ENCODE results near the gene CLNK.

The CLNK gene

DNA sequence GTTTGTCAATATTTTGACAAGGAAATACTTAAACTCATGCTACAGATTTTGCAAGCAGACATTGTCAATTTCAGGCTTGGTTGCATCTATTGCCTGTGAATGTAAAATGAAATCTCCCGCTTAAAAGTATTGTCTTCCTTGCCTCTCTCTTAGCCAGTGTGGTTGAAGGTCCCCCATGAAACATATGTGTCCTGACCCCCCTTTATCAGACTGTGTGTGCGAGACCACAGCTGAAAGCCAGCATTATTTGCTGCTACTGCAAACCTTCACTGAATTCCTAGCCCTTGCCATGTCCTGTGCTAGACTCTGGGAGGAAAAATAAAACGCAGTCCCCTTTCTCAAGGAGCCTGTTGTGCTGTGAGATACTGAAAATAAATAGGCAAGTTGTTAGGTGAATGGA, 16.6 kb upstream of the CLNK start:
- DNase-seq (ENCODE audit: low read depth, low spot score) = no peak

DNA sequence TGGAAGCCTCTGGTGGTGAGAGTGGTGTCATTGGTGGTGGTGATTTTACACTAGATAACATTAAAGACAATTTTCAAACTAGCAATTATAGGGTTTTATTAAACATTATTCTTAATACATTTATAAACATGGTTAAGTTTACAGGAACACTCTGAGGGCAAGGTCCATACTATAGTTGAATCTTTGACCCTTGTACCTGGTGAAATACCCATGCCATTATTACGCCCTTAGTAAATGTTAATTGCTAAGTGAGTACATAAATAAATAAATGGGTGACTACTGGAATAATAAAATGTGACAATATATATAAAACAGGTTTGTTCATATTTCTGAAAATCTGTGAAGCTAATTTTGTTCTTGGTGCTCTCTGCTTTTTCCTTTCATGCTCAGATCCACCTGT, 13.6 kb upstream of the CLNK start:
- no peak for DNase-seq (ENCODE audit: low read depth, low spot score)

DNA sequence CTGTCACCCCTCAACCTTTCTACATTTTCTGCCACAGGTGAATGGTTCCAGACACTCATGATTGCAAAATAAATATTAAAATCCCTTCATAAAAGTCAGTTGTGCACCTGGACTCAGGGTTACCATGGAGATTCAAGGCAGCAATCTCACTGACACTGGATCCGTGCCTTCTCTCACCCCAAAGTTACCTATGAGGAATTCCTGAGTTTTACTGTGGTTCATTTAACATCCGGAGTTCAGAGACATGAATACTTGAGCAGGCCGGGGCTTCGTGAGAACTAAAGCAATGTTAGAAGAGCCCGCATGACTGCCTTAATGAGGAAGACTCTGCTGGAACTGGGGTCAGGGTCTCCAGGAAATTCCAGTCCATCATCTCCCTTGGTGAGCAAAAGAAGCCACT, 12.5 kb upstream of the CLNK start:
- DNase-seq (ENCODE audit: low read depth, low spot score) = no peak

DNA sequence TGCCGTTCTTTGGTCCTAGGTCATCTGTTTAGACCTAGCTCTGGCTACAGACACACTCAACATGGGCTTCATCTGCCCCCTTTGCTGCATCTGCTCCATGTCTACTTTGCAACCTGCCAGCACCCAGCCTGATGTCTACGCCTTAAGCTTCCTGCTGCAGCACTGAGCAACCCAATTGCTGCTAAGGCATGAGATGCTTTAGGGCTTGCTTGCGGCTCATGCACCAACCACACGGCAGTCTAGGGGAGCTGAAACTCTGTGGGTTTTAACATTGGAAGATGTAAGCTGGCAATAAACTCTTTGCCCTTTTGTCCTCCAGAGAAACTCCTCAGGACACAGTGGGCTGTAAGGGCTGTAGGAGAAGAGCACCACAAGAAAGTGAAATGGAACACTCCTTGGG, 11.7 kb upstream of the CLNK start:
- no peak for DNase-seq (ENCODE audit: low read depth, low spot score)

DNA sequence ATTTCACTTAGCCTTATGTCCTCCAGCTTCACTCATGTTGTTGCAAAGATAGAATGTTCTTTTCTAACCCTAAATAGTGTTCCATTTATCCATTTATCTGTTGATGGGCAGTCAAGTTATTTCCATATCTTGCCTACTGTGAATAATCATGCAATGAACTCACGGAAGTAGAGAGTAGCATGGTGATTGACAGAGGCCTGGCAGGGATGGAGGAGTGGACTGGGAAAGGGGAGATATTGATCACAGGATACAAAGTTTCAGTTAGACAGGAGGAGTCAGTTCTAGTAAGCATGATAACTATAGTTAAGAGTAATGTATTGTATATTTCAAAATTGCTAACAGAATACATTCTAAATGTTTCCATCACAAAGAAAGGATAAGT, 10.3 kb upstream of the CLNK start:
- DNase-seq (ENCODE audit: low read depth, low spot score) = no peak

DNA sequence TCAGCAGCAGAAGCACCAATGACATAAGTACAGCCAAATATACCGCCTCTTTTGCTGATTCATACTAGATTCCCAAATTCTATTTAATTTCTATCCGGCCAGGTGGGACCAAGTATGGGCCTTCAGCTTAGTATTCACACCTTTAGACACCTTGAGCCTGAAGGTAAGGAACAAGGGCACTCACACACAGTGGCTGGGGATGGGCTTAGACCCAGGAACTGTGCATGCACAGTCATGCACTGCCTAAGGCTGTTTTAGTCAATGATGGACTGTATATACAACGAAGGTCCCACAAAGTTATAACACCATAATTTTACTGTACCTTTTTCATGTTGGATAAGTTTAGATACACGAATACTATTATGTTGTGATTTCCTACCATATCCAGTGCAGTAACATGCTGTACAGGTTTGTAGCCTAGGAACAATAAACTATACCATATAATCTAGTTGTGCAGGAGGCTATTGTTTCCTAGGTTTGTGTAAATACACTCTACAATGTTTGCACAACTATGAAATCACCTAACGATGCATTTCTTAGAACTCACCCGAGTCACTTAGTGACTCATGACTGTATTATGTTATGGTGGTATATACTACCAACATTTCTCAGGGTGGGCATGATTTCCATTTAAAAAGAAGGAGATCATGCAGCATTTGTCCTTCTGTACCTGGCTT, 9.7 kb upstream of the CLNK start:
- DNase-seq (ENCODE audit: low read depth, low spot score) = no peak

DNA sequence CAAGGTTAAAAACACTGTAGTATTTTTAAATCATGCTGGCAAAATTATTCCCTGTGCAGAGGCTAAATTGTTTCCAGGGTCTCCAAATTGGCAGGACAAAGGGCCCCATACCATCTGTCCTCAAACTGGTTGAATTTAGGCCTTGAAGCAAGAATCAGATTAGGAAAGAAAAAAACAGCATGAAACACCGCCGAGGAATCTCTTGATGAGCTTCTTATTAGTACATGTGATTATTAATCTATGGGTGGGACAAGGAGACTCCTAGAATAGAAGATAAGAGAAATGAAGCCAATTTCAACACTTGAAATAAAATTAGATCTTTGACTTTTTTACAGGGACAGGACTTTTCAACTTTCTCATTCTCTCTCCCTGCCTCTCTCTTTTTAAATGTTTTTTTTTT, 7.1 kb upstream of the CLNK start:
- no peak for DNase-seq (ENCODE audit: low read depth, low spot score)

DNA sequence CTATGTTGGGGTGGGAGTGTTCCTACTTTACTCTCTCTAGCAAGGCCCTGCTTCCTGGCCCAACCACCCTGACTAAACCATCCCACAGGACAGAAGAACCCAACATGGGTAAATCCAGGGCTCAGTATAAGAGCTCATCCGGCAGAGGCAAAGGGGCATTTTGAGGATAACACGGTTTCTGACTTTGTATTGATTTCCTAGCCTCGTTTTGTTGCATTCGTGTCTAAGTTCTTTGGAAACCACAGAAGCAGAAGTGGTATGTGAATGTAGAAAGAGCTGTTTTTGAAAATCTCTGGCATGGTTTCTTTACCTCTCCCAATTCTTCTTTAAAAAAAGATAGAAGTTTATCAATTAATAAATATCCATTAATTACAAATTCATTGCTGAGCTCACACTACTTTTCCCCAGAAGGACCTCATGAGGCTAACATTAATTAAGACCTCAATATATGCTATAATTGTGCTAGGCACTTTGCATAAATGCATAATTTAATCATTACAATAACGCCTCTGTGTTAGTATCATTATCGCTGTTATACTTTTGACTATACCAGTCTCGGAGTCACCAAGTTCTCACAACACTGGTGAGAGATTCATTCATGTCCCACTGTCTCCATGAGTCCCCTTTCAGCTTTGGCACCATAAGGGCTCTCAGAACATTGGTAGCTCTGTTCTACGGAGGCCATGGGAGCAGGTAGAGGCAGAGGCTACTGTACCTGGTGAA, 5.8 kb upstream of the CLNK start:
- DNase-seq (ENCODE audit: low read depth, low spot score) = no peak

DNA sequence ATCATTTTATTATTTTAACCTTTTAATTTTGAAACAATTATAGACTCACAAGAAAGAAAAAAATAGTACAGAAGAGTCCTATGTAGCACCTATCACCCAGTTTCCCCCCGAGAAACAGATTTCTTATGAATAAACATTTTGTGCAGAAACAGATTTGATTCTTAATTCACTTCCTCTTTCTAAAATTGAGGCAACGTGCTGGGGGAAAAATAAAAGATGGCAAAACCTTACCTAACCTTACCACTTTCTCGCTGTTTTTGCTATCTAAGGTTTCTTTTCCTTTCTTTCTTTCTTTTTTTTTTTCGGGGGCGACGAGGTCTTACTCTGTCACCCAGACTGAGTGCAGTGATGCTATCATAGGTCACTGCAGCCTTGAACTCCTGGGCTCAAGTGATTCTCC, 4.3 kb upstream of the CLNK start:
- DNase-seq (ENCODE audit: low read depth, low spot score) = no peak

DNA sequence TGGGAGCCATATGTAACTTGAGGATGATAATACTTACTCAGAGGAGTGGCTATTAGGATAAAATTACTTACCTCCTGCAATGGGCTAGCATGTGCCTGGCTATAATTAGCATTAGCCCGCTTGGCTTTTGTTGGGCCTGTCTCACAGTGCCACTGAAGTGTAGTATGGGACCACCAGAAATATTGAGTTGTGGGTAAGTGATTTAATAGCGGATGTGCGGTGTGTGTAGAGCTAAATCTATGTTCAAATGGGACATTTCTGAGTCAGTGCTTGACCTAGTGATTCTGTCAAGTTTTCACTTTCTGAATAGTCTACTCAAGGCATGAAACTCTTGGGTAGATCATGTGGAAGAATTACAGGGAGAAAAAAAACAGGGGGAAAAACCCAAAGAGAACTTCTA, 3.5 kb upstream of the CLNK start:
- no peak for DNase-seq (ENCODE audit: low read depth, low spot score)

DNA sequence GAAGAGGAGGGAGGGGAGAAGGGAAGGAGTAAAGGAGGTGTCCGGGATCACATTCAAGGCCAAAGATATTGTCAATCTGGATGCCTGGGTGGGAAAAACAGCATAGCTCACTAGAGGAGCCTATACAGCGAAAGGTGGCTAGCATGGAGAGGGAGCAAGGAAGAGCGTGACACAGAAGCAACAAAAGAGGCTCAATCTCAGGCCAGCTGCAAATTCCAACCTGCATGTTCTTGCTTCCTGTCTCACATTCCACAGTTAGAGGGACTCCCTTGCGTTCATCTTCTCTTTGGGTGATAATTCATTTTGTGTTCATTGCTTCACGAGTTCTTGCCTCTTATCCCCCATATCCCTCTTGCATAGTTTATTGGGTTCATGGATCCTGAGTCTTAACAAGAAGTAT, 3.0 kb upstream of the CLNK start:
- DNase-seq (ENCODE audit: low read depth, low spot score) = no peak

DNA sequence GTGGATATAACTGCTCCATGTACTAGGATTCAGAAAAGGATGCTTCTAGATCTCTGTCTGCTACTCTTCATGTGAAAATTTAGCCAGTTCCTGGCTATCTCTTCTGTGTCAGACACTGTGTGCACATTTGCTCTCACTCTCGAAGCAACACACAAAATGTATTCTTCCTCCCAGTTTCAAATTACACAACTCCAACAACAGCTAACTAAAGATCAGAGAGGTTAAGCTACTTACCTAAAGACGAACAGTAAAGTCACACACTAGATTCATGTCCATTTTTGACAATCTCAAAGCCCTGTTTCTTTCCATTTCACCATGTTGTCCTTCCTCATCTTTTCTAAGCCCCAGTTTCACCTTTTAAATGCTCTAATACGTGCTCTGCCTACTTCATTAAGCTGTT, 2.2 kb downstream of the CLNK start:
- DNase-seq (ENCODE audit: low read depth, low spot score) = no peak

DNA sequence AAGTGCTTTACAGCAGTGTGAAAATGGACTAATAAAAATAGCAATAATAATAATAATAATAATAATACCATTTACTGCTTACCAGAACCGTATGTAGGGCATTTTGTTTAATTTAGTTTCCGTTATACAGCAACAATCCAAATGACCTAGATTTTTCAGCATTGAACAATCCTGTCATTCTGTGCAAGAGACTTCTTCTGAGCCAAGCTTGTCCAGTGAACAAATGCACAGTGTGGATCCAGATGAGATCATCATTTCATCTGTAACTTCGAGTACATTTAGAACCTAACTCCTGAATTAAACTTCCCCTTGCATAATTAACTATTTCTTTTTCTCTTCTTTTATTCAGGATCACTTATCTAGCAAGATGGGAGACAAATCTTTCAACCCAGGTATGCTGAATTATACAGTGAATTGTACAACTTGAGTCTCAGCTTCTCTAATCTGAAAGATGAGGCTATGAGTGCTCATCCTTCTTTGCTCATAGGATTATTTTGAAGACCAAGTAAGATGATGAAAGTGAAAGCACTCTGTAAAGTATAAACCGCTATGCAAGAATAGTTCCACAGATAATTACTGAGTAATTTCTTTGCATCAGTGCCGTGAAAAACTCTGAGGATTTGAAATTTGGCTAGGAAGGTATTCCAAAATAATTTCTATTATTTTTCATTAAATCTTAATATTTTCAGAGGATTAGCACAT, 6.6 kb downstream of the CLNK start:
- no peak for DNase-seq (ENCODE audit: low read depth, low spot score)

DNA sequence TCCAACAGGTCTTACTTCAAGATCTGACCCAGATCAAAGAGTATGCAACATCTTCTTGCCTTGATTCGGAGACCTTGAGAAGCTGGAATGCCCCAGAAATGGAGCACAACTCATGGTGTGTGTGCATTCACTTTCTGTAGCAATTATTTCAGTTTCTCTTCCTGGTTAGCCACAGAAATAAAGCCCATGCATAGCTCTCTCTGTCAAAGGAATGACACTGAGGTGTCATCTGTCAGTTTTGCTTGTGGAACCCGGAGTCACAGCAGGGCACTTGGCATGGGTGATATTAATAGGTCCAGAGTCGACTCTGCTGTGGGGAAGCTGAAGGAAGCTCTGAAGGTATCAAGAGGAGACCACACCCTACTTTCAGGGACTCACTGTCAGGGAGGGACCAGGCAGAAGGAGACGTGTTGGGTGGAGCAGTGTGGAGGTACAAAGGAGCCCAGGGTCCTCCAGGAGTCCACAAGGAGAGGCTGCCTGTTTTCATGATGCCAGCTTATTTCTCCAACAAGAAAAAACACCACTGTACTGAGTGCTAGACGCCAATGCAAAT, 10.7 kb downstream of the CLNK start:
- DNase-seq (ENCODE audit: low read depth, low spot score) = no peak

DNA sequence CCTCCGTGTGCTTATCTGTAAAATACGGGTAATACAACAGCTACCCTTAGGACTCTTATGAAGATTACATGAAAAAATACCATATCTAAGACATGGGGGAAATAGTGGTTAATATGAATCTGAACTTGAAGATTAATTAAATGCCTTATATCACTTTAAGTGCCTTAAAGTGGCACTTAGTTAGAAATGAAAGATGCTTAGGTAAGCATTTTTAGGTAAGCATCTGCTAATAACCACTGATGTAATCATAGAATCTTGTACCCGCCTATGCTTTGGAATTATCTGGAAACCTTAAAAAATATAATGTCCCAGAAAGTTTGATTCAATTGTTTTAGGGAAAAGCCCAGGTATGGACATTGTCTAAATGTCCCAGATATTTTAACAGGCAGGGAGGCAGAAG, 12.2 kb downstream of the CLNK start:
- DNase-seq (ENCODE audit: low read depth, low spot score) = no peak

DNA sequence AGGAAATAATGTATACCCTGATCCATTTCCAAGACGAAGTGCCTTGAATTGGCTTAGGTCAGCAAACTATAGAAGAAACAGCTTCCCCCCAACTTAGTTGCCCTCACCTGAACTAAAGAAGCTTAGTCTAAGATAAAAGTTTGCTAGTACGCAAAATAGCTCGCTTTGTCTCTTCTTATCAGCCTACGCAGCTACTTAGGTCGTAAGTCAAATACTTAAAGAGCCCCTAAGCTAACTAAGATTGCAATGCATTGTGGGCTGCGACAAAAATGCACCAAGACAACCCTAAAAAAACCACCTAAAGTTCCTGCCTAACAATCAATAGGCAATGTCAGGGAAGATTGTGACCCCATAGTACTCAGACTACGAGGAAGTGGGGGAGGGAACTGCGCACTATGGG, 12.8 kb downstream of the CLNK start:
- no peak for DNase-seq (ENCODE audit: low read depth, low spot score)

DNA sequence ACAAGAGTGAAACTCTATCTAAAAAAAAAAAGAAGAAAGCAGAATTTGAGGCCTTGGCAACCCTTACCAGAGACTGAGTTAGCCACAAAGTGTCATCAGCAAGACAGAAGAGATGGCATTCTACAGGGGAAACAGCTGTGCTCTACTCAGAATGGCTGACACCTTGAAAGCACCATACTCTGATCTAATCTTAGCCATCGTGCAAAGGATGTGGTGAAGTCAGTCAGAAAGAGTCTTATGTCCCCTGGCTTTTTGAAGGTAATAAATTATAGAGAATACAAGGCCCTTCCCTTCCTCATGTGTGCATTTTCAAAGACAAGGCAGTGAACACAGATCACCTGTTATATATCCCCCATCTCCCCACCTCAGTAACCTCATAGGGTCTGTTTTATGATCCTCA, 13.2 kb downstream of the CLNK start:
- no peak for DNase-seq (ENCODE audit: low read depth, low spot score)

DNA sequence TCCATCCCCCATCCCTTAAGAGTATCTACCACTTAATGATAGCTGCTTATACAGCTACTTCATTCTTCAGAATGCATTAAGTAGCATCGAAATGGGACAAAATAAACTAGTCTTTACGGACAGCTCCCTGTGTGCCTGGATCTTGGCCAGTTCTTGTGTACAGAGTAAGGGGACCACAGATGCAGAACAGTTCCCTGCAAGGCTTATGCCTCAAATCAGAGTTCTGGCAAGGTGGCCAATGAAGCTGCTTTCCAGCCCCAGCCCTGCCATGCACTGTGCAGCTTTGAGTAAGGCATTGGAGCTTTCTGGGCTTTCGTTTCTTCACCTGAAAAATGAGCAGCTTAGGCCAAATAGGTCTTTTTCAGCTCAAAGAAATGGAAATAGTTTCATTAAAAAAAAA, 14.2 kb downstream of the CLNK start:
- DNase-seq (ENCODE audit: low read depth, low spot score) = no peak

DNA sequence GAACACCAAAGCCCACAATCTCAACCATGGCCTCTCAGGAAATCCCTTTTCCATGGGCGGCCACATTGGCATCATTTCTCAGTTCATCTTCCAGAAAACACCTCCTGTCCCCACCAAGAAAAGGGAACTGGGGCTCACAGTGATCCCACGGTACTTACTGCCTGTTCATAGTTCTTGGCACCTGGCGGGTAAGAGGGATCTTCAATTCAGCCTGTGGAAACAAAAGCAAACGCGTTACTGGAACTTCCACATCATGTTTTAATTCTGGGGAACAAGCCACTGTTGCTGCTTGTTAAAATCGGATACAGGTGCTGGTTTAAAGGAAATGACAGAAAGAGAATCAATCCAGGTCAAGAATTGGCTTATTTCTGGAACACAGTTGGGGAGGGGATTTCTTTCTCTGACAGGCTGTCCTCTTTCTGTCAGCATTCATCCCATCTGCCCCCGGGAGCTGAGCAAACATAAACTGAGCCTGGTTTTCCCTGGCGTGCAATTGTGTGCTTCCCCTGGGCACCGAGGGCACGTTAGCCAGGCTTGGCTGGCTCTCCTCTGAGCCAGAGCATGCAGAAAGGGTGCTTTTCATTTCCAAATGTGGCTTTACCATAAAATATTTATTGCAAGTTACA, 16.8 kb downstream of the CLNK start:
- no peak for DNase-seq (ENCODE audit: low read depth, low spot score)

DNA sequence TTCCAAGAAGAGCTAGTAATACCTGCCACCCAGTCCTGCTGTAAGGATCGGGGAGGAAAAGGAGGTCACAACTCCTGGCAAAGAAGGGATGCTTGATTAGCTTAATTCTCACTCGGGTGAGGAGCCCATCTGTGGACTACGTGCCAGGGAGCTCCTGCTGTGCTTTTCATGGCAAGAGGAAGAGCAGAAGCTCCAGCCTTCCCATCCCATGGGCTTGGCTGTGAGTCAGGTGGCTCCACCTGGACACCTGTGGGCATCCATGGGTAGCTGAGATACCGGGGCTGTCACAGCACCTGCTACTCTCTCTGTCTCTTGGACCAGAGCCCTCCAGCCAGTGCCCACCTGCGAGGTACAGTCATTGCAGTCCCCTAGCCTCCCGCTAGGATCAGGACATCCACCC, 18.0 kb downstream of the CLNK start:
- no peak for DNase-seq (ENCODE audit: low read depth, low spot score)

DNA sequence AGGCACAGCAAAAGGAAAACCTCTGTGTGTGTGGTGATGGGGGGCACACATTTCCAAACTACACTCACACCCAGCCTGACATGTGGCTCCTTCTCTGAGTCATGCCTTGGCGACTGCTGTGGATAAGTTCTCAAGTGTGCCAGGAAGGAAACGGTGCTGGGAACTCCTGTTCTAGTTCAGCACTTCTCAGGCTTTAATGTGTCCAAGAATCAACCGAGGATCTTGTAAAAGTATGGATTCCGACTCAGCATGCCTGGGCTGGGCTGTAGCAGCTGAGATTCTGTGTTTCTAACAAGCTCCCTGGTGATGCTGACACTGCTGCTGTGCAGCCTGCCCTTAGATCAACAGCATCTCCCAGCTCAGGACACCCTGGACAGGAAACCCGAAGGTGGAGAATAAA, 20.2 kb downstream of the CLNK start:
- DNase-seq (ENCODE audit: low read depth, low spot score) = peak; percentile 87

DNA sequence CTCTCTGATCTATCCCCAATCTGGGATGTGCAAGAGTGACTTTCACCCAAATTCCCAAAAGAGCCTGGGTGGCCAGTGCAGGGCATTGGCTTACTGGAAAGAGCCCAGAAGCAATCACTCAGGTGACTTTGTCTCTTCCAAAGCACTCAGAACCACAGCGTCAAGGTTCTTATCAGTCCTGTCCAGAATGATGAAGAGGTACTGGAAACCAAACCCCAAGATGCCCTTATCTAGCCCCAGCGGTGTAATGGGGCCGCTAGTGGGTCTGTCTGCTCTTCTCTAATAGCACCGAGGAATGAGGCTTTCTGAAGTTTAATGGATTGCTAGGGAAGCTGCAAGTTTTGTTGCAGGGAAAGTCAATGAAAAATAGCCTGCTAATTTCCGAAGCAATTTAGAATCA, 21.6 kb downstream of the CLNK start:
- DNase-seq (ENCODE audit: low read depth, low spot score) = no peak

Measured in brain pericyte (primary cell).